ENCODE measurements around the gene USP54.

USP54 gene

DNA sequence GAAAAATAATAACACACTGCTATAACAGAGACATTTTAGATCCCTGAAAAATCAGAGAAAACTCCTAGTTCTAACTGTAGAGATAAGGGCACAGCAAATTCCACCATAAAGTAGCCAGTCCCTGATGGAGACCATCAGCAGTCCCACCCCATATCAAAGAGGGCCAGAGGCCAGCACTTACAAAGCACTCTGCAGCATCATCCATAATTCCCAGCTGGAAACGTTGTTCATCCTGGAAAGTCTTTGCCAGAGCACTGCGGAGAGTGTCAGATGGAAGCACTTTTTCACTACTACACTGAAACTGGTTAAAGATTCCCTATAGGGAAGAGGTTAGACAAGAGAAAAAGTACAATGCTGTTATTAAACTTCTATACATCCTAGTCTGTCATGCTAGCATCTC, 45.8 kb downstream of the USP54 start:
- no peak overlapping the region for H3K4me3 ChIP-seq (ENCODE audit: control insufficient read depth, low read depth, low read length)
- DNase-seq (ENCODE audit: low read depth) = no peak
- TF ChIP-seq, protein P1, sequence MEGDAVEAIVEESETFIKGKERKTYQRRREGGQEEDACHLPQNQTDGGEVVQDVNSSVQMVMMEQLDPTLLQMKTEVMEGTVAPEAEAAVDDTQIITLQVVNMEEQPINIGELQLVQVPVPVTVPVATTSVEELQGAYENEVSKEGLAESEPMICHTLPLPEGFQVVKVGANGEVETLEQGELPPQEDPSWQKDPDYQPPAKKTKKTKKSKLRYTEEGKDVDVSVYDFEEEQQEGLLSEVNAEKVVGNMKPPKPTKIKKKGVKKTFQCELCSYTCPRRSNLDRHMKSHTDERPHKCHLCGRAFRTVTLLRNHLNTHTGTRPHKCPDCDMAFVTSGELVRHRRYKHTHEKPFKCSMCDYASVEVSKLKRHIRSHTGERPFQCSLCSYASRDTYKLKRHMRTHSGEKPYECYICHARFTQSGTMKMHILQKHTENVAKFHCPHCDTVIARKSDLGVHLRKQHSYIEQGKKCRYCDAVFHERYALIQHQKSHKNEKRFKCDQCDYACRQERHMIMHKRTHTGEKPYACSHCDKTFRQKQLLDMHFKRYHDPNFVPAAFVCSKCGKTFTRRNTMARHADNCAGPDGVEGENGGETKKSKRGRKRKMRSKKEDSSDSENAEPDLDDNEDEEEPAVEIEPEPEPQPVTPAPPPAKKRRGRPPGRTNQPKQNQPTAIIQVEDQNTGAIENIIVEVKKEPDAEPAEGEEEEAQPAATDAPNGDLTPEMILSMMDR (IDR thresholded peaks at IDR 0.05; ENCODE audit: control insufficient read depth, insufficient read depth, low read depth, low read length, missing control alignments) = no peak

DNA sequence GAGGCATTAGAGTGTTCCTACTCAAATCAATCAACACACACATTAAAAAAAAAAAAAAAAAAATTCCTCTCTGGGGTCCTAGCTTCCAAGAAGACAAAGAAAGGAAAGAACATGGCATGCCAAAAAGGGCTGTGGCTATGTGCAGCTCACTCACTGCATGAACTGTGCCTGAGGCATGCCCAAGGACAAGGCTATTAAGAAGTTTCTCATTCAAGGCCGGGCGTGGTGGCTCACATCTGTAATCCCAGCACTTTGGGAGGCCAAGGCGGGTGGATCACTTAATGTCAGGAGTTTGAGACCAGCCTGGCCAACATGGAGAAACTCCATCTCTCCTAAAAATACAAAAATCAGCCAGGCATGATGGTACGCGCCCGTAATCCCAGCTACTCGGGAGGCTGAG, 53.4 kb downstream of the USP54 start:
- no peak overlapping the region for H3K4me3 ChIP-seq (ENCODE audit: control insufficient read depth, low read depth, low read length)
- TF ChIP-seq, protein P1 (IDR thresholded peaks at IDR 0.05; ENCODE audit: control insufficient read depth, insufficient read depth, low read depth, low read length, missing control alignments) = no peak
- no peak for DNase-seq (ENCODE audit: low read depth)

DNA sequence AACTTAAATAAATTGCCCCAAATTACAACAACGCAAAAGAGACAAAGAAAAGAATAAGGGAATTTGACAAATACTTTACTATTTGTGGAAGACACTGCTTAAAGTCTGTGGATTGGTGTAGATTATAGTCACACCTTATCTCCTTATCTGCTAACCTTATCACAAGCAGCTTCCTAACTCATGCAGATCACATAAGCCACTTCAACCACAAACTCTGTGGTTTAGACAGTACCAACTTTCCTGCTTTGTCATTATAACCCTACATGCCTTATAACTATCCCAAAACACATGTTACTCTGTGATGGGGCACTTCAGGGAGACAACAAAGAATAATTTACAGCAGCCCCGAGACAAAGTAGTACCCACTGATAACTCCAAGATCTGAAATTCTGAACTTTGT, 53.9 kb downstream of the USP54 start:
- no peak for DNase-seq (ENCODE audit: low read depth)
- H3K4me3 ChIP-seq (ENCODE audit: control insufficient read depth, low read depth, low read length) = no peak overlapping the region
- TF ChIP-seq, protein P1 (IDR thresholded peaks at IDR 0.05; ENCODE audit: control insufficient read depth, insufficient read depth, low read depth, low read length, missing control alignments) = no peak

DNA sequence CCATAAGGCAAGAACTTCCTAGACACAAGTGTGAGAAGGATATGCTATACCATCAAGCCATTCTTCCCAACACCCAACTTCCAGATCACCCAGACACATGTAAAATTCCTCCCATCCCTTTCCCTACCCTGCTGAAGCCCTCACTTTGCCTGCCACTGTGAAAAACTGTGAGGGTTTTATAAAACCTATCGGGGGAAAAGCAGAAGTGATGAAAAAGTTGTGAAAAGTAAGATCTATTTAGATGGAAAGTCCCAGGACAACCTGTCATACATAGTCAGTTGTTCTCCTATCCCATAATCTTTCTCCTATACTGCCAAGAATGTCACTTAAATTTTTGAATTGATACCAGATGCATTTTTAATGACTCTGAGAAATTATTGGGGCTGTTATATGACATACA, 56.3 kb downstream of the USP54 start:
- TF ChIP-seq, protein P1 (IDR thresholded peaks at IDR 0.05; ENCODE audit: control insufficient read depth, insufficient read depth, low read depth, low read length, missing control alignments) = no peak
- H3K4me3 ChIP-seq (ENCODE audit: control insufficient read depth, low read depth, low read length) = no peak overlapping the region
- no peak for DNase-seq (ENCODE audit: low read depth)

DNA sequence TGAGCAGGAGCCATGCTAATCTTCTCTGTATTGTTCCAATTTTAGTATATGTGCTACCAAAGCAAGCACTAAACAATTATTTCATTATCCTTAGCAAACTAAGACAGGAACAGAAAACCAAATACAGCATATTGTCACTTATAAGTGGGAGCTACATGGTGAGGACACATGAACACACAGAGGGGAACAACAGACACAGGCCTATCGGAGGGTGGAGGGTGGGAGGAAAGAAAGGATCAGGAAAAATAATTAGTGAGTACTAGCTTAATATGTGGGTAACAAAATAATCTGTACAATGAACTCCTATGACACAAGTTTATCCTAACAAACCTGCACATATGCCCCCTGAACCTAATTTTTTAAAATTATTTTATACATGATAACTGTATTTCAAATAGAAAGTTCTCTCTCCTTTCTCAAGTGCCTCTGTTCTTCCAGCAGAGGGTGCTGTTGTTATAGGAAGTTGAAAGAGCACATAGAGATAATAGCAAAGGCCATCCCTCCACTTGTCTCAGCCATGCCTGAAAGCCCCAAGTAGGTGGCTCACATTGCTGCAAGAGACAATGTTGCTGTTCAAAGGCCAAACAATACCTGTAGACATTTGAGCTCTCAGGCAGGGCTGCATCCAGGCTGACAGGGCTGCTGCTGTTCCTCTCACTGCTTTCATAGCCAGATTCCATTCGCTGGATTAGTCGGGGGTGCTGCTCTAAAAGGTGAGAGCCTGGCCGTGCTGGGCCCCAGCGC, 61.9 kb downstream of the USP54 start:
- TF ChIP-seq, protein P1 (IDR thresholded peaks at IDR 0.05; ENCODE audit: control insufficient read depth, insufficient read depth, low read depth, low read length, missing control alignments) = peak; percentile 72
- peak; percentile 59 for DNase-seq (ENCODE audit: low read depth)
- no peak overlapping the region for H3K4me3 ChIP-seq (ENCODE audit: control insufficient read depth, low read depth, low read length)

DNA sequence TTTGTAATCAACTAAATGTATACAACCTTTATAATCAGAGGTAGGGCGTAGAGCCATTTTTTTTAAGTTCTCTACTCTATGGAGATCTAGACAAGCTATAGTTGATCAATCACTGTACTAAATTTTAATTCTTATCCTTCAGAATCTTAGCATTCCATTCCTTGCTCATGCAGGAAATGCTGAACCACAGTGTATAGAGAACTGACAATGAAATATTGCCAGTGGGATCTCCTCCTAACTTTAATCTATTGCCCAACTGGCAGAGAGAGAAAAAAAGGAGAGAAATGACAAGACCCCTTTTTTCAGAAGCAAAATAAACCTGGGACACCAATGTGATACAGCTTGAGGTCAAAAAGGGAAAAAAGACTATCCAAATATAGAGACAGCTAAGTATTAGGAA, 68.9 kb downstream of the USP54 start:
- no peak overlapping the region for H3K4me3 ChIP-seq (ENCODE audit: control insufficient read depth, low read depth, low read length)
- TF ChIP-seq, protein P1 (IDR thresholded peaks at IDR 0.05; ENCODE audit: control insufficient read depth, insufficient read depth, low read depth, low read length, missing control alignments) = no peak

More for the DNA sequence above, 68.9 kb downstream of the USP54 start:
- no peak for DNase-seq (ENCODE audit: low read depth)
